Natural killer cell (primary cell): Measurements from ENCODE around the gene GSC. TPM values are rescaled to one million over a fixed set of nuclear protein-coding genes. Genes with fewer than 3 reads are reported as not detected.

ENCODE experiments used
- ATAC-seq, 3 donors: fragments of 150-1000 bp in 2 of 3; fragments of 200-7000 bp in 1 of 3; cut with Tn5 transposase; 1 replicate in 1 of 3; 2 replicates in 2 of 3; pipeline ENCODE4 v1.10.0; 2021; ENCODE audit warnings: mild to moderate bottlenecking in 2 of 3, moderate library complexity in 2 of 3
- DNase-seq, 2 donors: peaks; one replicate each; pipeline versions ENCODE4 v3.0.0 to v3.0.0-alpha.2; 2013 to 2021; ENCODE audit warnings: mixed read lengths in 1 of 2
- H3K27ac ChIP-seq: one replicate; pipeline ENCODE4 v1.5.1; 2013; ENCODE audit warnings: mild to moderate bottlenecking, low read length
- H3K27me3 ChIP-seq: one replicate; pipeline ENCODE4 v1.6.1; 2013; ENCODE audit warnings: low read length; ENCODE audit not compliant: control insufficient read depth, insufficient read depth
- H3K36me3 ChIP-seq: one replicate; pipeline ENCODE4 v1.6.1; 2013; ENCODE audit warnings: low read length; ENCODE audit not compliant: control insufficient read depth, insufficient read depth
- H3K4me1 ChIP-seq: one replicate; pipeline ENCODE4 v1.6.1; 2013; ENCODE audit warnings: low read length; ENCODE audit not compliant: control insufficient read depth, insufficient read depth
- H3K4me3 ChIP-seq: one replicate; pipeline ENCODE4 v1.5.1; 2013; ENCODE audit warnings: low read length
- H3K9me3 ChIP-seq: one replicate; pipeline ENCODE4 v1.6.1; 2013; ENCODE audit warnings: low read length; ENCODE audit not compliant: control insufficient read depth, insufficient read depth
- H3K27ac Mint-ChIP-seq, 2 donors: one replicate each; pipeline ENCODE4 v1.8.0; 2022; ENCODE audit warnings: mild to moderate bottlenecking in 2 of 2, mixed read lengths in 2 of 2, moderate library complexity in 1 of 2
- H3K27me3 Mint-ChIP-seq, 2 donors: one replicate each; pipeline ENCODE4 v1.8.0; 2022; ENCODE audit warnings: low read depth in 2 of 2, mixed read lengths in 2 of 2
- H3K36me3 Mint-ChIP-seq: one replicate; pipeline ENCODE4 v1.8.0; 2022; ENCODE audit warnings: mixed read lengths
- H3K4me1 Mint-ChIP-seq, 2 donors: one replicate each; pipeline ENCODE4 v1.8.0; 2022; ENCODE audit warnings: mixed read lengths in 2 of 2
- H3K4me3 Mint-ChIP-seq: one replicate; pipeline ENCODE4 v1.8.0; 2022; ENCODE audit warnings: mild to moderate bottlenecking, moderate library complexity, mixed read lengths
- H3K9me3 Mint-ChIP-seq, 2 donors: one replicate each; pipeline ENCODE4 v1.8.0; 2022; ENCODE audit warnings: mixed read lengths in 2 of 2
- CTCF ChIP-seq: fragments of 200-600 bp; IDR thresholded peaks from one replicate; pipeline ENCODE4 v1.8.0; 2022; ENCODE audit warnings: antibody characterized with exemption
- WGBS: methylation state at CpG from one replicate; pipeline ENCODE4 v1.1.7; 2013; ENCODE audit warnings: missing lambda C conversion rate; ENCODE audit not compliant: insufficient coverage; 5-methylcytosine and 5-hydroxymethylcytosine counted together
- intact Hi-C: fragments of 100-400 bp; cut with micrococcal nuclease; formaldehyde crosslinking; loops from one replicate; pipeline ENCODE4 v1.14.2; 2022
- total RNA-seq, 4 donors: library from RNA; stranded (reverse); fragments of 120-200 nt in 1 of 4; gene quantifications; one replicate each; pipeline versions ENCODE4 v1.2.3 to v1.2.4, GENCODE V29; 2013 to 2022

GSC gene
- total RNA-seq, 3 donors from 2014 or later (not counting 1 experiment from before 2014, with no cell fraction given): 0.28 to 2.1 (median 0.77) TPM

GRCh38 chr14:94767321-94767878, 2.5 kb downstream of the GSC start:
- peak overlapping the region; percentile 13 for H3K4me3 Mint-ChIP-seq
- Histone ChIP-seq H3K9me3 (no peaks in the 10 kb centered on the region), H3K4me3 (no peak overlapping the region), H3K27me3 (peaks cover 31% of the 10 kb centered on the region), H3K36me3 (no peaks in the 10 kb centered on the region), H3K4me1 (peaks cover 14% of the 10 kb centered on the region), H3K27ac (no peak overlapping the region)
- intact Hi-C loops: no loop called here
- no peak for TF ChIP-seq CTCF
- WGBS: 11% methylated on average over 27 of the region's 27 CpGs
- H3K36me3 Mint-ChIP-seq: no peaks in the 10 kb centered on the region
- no peak overlapping the region for H3K27ac Mint-ChIP-seq
- peaks cover 20 to 21% of the 10 kb centered on the region in 2 donors for H3K4me1 Mint-ChIP-seq
- DNase-seq (no peak), ATAC-seq (no peak)
- H3K27me3 Mint-ChIP-seq: peaks cover 69 to 74% of the 10 kb centered on the region in 2 donors
- H3K9me3 Mint-ChIP-seq: no peaks in the 10 kb centered on the region

- peaks cover 49 to 60% of the 10 kb centered on the region in 2 donors for H3K27me3 Mint-ChIP-seq
- Histone ChIP-seq H3K4me3 (no peak overlapping the region), H3K27me3 (peaks cover 18% of the 10 kb centered on the region), H3K4me1 (peaks cover 14% of the 10 kb centered on the region), H3K27ac (no peak overlapping the region), H3K36me3 (no peaks in the 10 kb centered on the region), H3K9me3 (no peaks in the 10 kb centered on the region)
- H3K27ac Mint-ChIP-seq: no peak overlapping the region
- TF ChIP-seq CTCF: no peak
- intact Hi-C loops: no loop called here
- no peak for ATAC-seq
- H3K4me3 Mint-ChIP-seq: no peak overlapping the region
- no peak for DNase-seq
- H3K36me3 Mint-ChIP-seq: no peaks in the 10 kb centered on the region
- no peaks in the 10 kb centered on the region for H3K9me3 Mint-ChIP-seq
- H3K4me1 Mint-ChIP-seq: peaks cover 14% of the 10 kb centered on the region in 2 donors
- 62% methylated on average over 7 of the region's 7 CpGs for WGBS
These were observed 5.3 kb downstream of the GSC start for GRCh38 chr14:94764573-94764972.

GRCh38 chr14:94762431-94762830, 7.5 kb downstream of the GSC start:
- H3K4me3 ChIP-seq: no peak overlapping the region
- no peaks in the 10 kb centered on the region for H3K4me1 ChIP-seq
- Mint-ChIP-seq H3K27ac (no peak overlapping the region), H3K4me3 (no peak overlapping the region), H3K4me1 (no peaks in the 10 kb centered on the region), H3K36me3 (no peaks in the 10 kb centered on the region), H3K27me3 (peaks cover 44 to 46% of the 10 kb centered on the region in 2 donors), H3K9me3 (no peaks in the 10 kb centered on the region)
- no peaks in the 10 kb centered on the region for H3K36me3 ChIP-seq
- no peak for TF ChIP-seq CTCF
- ATAC-seq (no peak), DNase-seq (no peak)
- no peaks in the 10 kb centered on the region for H3K9me3 ChIP-seq
- intact Hi-C loops: no loop called here
- no peak overlapping the region for H3K27ac ChIP-seq
- 84% methylated on average over 7 of the region's 7 CpGs for WGBS
- peaks cover 6% of the 10 kb centered on the region for H3K27me3 ChIP-seq

- TF ChIP-seq CTCF: no peak
These were observed 7.9 kb downstream of the GSC start for GRCh38 chr14:94761997-94762377.

More at GRCh38 chr14:94761997-94762377, 7.9 kb downstream of the GSC start:
- WGBS: 68% methylated on average over 10 of the region's 10 CpGs
- no peaks in the 10 kb centered on the region for H3K9me3 ChIP-seq
- no peaks in the 10 kb centered on the region for H3K4me1 Mint-ChIP-seq
- no peak overlapping the region for H3K4me3 ChIP-seq
- no peak overlapping the region for H3K4me3 Mint-ChIP-seq
- H3K27ac ChIP-seq: no peak overlapping the region
- H3K27me3 ChIP-seq: peaks cover 4% of the 10 kb centered on the region
- ATAC-seq: no peak
- intact Hi-C loops: no loop called here
- H3K9me3 Mint-ChIP-seq: no peaks in the 10 kb centered on the region
- H3K36me3 ChIP-seq: no peaks in the 10 kb centered on the region
- no peaks in the 10 kb centered on the region for H3K4me1 ChIP-seq
- H3K27me3 Mint-ChIP-seq: peaks cover 40 to 41% of the 10 kb centered on the region in 2 donors
- no peaks in the 10 kb centered on the region for H3K36me3 Mint-ChIP-seq
- no peak overlapping the region for H3K27ac Mint-ChIP-seq
- DNase-seq: no peak
